ENCODE data around the gene XRCC6.

The XRCC6 gene

DNA sequence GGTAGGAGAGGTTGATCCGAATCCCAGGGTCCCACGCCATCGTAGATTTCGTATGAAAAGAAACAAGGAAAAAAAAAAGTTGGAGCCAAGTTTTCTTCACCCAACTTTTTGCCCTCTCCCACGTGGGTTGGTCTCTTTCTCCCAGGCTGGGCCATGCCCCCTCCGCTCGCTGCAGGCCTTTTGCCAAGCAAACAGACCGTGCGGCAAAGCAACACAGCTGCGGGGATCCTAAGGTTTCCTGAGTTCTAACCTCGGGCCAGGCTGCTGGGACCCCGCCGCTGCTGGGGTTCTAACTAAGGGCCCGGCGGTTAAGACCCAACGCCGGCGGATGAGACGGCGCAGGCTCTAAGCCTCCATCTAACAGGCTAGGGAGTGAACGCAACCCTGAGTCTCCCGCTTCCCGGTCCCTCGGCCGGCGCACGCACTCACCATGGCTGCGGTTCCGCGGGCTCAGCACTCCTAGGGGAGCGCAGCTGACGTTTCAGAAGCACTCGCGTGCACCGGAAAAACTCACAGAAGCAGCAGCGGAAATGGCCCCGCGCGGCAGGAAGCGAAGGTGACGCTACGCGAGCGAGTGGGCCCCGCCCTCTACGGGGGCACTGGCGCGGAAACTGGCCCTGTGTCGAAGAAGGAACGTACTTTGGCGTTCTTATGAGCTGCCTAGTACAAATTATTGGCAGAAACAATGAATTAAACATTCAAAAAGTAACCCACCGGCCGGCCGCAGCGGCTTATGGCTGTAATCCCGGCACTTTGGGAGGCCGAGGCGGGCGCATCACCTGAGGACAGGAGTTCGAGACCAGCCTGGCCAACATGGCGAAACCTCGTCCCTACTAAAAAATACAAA is 67.5 kb downstream of the XRCC6 start, which contains the start of gene SNU13:
Gene SNU13 (minus strand): TSS at position 503 of the 847 bp plus-strand sequence. CDS start 71 bp downstream, at position 432.
- peak; percentile 94 for DNase-seq

DNA sequence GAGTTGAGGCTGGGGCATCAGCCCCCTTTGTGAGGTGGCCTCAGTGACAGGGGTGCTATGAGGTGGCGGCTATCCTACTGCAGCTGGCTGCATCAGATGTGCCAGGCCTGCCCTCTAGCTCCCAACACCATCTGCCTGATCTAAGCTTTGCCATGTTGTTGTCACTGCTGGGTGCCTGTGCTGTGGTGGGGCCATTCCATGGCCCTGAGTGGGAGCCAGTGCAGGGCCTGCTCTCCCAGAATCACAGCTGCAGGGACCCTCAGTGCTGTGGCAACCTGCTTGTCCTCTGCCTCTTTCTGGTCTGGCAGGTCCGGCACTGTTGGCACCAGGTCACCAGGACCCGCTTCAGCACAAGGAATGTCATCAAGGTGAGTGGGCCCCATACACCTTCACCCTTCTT is 69.4 kb downstream of the XRCC6 start:
- DNase-seq: no peak

DNA sequence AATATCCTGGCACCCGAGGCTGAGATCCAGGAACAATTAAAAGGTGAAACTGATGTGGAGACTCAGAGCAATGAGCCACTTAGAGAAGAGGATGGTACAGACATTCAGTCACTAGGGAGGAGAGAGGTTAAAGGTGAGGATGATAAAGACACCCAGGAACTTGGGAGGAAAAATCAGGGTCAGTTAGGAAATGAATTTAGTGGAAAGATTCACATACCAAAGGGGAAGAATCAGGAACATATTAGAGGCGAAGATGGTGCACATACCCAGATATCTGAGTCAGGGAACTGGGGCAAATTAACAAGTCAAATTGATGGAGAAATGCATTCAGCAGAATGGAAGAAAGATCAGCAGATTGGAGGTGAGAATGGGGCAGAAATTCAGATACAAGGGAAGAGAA is 74.1 kb downstream of the XRCC6 start:
- no peak for DNase-seq

DNA sequence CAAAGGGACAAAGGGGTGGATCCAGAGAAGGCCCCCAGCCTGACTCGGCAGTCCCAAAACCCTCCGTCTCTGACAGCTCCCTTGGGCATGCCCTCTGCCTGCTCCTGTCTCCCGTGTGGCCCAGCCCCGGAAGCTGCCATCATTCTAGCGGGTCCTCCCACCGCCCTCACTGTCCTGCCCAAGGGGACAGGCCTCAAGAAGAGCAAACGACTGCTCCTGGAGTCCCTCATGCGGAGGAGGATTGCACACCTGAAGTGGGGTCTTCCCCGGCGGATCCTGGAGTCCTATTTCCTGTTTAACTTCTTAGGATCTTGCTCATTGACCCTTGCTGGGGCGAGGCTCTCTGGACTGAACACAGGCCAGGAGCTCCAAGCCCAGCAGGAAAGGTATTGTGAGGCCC is 75.6 kb downstream of the XRCC6 start:
- DNase-seq: no peak

DNA sequence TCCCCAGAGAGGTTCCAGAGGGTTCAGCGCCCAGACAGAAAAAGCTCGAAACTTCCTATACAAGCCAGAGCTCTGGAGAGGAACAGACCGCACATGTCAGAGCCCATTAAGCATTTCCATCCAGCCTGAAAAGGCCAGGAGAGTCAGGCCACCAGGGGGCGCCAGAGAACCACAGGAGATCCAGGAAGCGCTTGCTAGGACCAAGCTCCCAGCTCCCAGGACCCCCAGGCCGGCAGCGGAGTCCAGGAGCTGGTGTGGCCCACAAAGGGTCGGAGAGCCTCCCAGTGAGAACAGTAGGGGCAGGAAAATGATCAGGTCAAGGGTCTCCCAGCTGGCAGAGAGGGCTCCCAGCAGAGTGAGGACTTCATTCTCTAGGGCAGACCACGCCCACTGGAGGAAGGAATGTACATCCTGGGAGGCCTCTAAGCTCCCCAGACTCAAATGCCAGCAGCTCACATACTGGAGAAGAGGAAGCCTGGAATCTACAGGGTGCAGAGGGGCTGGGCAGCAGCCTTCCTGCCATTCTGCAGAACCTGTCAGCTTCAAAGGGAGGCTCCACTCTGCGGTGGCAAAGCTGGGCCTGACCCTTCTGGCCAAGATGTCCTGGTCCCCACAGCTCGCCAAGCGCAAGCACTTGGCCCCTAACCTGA is 76.2 kb downstream of the XRCC6 start:
- peak; percentile 97 for DNase-seq

DNA sequence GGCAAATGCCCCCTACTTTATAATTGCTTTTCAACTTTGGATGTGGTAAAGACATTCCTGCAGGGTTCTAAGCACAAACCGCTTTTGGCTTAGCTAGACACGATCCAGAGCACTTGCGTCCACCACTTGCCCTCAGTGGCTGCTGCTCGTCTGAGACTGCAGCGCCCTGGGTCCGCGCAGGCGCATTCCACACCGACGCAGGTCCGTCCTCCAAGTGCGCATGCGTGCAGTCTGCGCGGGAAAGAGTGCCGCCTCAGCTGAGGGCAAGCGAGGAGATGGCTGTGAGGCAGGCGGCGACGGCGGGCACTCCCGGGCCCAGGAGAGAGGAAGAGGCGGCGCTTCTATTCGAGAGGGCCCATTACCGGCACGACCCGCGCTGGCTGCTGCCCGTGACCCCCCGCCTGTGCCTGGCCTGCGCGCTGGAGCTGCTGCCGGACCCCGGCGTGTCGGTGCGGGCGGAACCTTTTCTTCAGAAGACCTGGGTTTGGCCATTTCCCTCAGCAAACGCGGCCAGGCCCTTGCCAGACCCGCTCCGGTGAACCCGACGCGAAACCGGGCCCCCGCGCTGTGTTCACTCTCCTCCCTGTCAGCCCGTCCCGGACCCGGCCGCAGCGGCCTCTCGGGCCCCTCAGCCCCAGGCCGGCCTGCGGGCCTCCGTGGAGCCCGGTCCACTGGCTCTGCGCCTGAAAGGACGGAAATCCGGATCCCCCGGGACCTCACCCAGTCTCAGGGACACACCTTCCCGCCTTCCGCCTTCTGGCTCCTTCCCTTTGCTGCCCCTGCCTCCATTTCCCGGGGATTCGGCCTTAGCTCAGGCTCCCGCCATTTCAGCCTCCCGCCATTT is 78.4 kb downstream of the XRCC6 start, which contains the start of gene MEI1:
Gene MEI1 (plus strand): TSS at position 240 of the 844 bp plus-strand sequence. CDS start 36 bp downstream, at position 276.
- DNase-seq: peak; percentile 95

DNA sequence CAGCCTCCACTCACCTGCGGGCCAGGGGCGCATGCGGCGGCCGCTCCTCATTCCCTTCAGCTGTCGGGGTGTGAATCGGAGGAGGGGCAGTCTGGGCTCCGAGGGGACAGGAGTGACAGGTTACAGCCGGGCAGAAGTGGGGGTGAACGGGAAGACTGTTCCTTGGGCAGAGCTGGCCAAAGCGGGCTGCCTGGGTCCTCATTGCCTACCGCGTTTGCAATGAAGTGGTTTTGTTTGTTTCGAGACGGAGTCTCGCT is 78.9 kb downstream of the XRCC6 start:
- DNase-seq: no peak

DNA sequence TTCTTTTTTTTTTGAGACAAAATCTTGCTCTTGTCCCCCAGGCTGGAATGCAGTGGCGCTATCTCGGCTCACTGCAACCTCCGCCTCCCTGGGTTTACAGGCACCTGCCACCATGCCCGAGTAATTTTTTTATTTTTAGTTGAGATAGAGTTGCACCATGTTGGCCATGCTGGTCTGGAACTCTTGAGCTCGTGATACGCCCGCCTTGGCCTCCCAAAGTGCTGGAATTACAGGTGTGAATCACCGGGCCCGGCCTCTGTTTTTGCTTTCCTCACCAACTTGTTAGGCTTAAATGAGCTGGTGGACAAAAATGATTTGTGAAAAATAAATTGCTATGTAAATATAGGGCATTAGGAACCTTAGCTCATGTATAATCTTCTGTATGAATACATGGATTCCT is 81.7 kb downstream of the XRCC6 start:
- no peak for DNase-seq

DNA sequence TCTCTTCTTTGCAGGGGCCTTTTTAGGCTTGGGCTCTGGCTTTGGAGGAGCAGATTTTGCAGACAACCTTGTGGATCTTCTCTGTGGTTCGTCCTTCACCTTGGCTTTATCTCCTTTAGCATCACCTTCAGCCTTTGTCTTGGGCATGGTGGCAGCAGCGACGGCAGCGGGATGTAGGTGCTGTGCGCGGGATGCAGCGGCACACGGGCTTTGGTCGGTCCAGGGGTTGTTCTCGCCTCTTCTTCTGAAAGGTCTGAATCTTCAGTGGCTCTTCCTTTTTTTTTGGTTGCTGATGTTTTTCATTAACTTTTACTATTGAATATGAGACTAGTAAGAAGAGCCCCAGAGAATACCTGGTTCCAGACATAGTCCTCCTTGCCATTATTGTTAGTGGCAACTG is 88.2 kb downstream of the XRCC6 start:
- no peak for DNase-seq

DNA sequence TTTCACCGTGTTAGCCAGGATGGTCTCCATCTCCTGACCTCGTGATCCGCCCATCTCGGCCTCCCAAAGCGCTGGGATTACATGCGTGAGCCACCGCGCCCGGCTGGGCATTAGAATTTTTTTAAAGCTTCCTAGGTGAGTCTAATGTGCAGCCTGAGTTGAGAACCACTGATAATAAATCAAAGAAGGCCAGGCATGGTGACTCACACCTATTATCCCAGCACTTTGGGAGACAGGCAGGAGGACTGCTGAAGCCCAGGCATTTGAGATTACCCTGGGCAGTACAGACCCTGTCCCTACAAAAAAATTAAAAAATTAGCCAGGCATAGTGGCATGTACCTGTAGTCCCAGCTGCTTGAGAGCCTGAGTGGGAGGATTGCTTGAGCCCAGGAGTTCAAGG is 91.9 kb downstream of the XRCC6 start:
- no peak for DNase-seq
